Choroid plexus epithelial cell (primary cell): ENCODE results near the gene STAC2.
A peak's percentile ranks its signal among the peaks of the same experiment; 100 is the strongest.

Experiments used
- DNase-seq: peaks from one replicate; pipeline ENCODE4 v3.0.0-alpha.2; 2010; ENCODE audit warnings: low read depth
- H3K4me3 ChIP-seq: 2 replicates; pipeline ENCODE4 v1.5.1; 2011; ENCODE audit warnings: low read depth, mild to moderate bottlenecking, control low read depth, low read length, moderate library complexity
- TF ChIP-seq, protein P1 (sequence below): conservative IDR thresholded peaks from 2 replicates; pipeline ENCODE4 v1.5.1; 2011; ENCODE audit warnings: low read depth, mild to moderate bottlenecking, control low read depth, inconsistent platforms, low read length, moderate library complexity

STAC2 gene

DNA sequence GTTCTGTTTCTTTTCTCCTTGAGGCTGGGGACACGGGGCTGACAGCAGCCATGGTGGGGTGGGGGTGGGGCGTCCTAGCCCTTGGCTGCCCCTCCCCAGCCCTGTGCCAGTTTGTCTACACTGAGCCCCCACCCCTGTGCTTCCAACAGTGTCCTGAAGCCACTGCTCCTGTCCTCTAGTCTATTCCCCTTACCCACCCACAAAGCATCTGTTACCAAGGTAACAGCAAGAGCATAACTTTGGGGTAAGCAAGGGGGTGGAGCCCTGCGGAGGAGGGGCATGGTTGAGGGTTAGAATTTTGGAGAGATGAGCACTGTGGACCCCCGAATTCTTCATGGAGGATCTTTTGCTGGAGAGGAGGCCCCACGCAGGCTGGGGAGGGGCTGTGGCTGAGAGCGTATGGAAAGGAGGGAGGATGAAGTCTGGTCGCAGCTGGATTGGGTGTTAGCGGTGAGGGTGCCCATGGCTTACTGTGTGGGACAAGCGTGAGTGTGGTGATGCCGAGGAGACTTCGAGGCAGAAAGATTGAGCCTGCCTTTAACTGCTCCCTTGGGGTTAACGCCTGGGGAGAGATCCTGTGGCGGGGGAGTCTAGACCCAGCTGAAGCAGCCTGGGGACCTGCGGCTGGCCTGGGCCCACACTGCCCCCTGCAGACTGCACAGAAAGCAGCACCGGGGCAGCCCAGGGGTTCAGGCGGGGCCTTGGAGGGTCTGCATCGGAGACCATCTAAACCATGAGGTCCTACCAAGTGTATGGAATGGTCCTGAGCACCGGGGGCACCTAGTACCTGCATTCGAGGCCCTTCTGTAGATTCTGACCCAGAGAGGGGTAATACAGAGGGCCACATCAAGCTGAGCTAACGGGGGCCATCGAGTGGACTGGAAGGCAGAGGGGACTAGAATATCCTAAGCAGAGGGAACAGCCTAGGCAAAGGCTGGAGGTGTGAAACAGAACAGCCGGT, 6.1 kb upstream of the STAC2 start:
- peak; percentile 44 for DNase-seq
- TF ChIP-seq, protein P1, sequence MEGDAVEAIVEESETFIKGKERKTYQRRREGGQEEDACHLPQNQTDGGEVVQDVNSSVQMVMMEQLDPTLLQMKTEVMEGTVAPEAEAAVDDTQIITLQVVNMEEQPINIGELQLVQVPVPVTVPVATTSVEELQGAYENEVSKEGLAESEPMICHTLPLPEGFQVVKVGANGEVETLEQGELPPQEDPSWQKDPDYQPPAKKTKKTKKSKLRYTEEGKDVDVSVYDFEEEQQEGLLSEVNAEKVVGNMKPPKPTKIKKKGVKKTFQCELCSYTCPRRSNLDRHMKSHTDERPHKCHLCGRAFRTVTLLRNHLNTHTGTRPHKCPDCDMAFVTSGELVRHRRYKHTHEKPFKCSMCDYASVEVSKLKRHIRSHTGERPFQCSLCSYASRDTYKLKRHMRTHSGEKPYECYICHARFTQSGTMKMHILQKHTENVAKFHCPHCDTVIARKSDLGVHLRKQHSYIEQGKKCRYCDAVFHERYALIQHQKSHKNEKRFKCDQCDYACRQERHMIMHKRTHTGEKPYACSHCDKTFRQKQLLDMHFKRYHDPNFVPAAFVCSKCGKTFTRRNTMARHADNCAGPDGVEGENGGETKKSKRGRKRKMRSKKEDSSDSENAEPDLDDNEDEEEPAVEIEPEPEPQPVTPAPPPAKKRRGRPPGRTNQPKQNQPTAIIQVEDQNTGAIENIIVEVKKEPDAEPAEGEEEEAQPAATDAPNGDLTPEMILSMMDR: peak; percentile 86
- no peak overlapping the region for H3K4me3 ChIP-seq

DNA sequence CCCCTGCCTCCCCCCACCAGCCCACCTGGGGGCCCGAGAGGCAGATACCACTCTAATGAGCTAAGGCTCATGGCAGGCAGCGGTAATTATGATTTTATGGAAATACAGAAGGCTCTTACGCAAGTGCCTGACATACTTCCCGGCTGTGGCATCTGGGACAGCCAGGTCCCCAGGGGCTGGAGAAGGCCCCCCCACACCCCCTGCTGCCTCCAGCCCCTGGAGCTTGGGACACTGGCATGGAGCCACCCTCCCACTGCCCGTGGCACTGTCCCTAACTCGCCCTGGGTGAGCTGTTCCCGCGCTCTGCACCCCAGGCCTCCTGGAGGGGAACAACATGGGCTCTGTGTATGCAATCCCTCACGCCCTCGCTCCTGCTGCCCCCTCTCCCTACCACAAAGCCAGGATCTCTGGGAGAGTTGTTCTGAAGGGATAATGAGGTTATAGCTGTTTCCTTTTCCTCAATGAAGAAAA, 5.4 kb upstream of the STAC2 start:
- no peak for DNase-seq
- H3K4me3 ChIP-seq: no peak overlapping the region
- TF ChIP-seq, protein P1: no peak

DNA sequence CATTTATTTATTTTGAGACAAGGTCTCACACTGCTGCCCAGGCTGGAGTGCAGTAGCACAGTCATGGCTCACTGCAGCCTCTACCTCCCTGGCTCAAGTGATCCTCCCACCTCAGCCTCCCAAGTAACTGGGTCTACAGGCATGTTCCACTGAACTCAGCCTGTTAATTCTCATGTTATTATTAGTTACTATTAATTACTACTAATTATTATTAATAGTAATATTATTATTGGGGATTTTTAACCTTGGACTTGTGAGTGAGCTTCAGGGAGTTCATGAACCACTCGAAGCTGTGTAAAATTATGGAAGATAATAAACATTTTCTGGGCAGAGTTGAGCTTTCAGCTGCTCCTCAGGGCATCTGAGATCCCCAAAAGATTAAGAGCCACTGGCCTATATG, 4.6 kb upstream of the STAC2 start:
- TF ChIP-seq, protein P1: no peak
- H3K4me3 ChIP-seq: no peak overlapping the region
- no peak for DNase-seq

DNA sequence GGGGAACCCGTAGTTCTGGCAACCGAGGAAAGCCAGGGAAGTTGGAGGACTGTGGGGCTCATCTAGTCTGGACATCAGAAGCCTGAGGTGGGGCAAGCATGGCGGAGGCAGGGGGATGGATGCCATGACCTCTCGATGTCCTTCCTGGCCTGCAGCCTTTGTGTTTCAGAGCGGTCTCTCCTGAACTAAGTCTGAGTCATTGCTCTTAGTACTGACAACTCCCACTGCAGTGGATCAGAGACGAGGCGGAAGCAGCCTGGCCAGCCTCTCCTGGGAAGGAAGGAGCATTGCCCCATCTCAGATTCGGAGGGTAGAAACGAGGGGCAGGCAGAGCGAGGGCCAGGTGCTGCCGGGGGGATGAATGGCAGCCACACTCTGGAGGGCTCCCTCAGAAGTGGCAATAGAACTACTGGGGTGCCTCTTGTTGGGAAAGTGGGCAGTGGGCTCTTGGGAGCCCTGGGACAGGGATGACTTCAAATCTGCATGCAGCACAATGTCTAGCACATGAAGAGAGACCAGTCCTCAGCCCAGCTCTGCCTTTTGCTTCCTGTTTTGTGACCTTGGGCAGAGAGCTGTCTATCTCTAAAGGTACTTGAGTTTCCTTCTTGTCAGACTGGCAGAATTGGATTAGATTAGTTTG, 3.6 kb upstream of the STAC2 start:
- no peak overlapping the region for H3K4me3 ChIP-seq
- TF ChIP-seq, protein P1: no peak
- DNase-seq: peak; percentile 58

DNA sequence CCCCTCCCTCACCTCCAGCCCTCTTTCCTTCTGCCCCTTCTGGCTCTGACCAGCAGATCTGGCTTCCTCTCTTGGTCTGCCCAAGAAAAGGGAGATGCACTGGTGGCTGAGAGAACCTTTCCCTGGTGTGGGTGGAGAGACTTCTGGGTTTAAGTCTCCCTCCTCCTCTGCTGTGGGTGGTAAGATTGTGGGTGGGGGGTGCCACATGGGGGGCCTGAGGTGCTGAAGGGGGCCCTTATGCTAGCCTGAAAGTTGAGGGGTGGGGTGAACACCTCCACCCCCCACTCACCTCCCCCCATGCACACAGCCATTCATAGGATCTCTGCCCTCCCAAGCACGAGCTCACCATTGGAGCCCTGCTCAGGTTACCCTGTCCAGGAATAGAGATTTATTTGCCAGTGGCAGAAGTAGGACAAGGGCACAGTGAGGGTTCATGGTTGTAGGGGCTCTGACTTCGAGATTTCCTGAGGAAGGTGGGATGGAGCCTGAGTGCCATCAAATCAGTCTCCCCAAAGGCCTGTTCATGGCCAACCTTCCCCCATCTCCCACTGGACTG, 1.7 kb upstream of the STAC2 start:
- H3K4me3 ChIP-seq: no peak overlapping the region
- TF ChIP-seq, protein P1: no peak
- no peak for DNase-seq

GRCh38 chr17:39225959-39226683, 376 bp upstream of the STAC2 start:
- DNase-seq: peak; percentile 22

More at GRCh38 chr17:39225959-39226683, 376 bp upstream of the STAC2 start:
- TF ChIP-seq, protein P1: no peak
- peak overlapping the region; percentile 33 for H3K4me3 ChIP-seq
